NCI-H2107 treated with DMSO at 0.1 percent for 48 hours (cell line): ENCODE data around the gene HES1.

Experiments used
- DNase-seq: peaks from one replicate; lab custom pipeline; 2025; ENCODE audit not compliant: unreplicated experiment; lab: John Stamatoyannopoulos, UW

The HES1 gene

GRCh38 chr3:194166682-194167479, 30.9 kb downstream of the HES1 start:
- no peak for DNase-seq

GRCh38 chr3:194167480-194168282, 31.7 kb downstream of the HES1 start:
- DNase-seq: no peak

GRCh38 chr3:194168994-194169393, 33.0 kb downstream of the HES1 start:
- DNase-seq: no peak

- DNase-seq: no peak
Measured at GRCh38 chr3:194169595-194169994, 33.6 kb downstream of the HES1 start.

GRCh38 chr3:194170793-194171192, 34.8 kb downstream of the HES1 start:
- no peak for DNase-seq

- no peak for DNase-seq
Measured at GRCh38 chr3:194174406-194174805, 38.5 kb downstream of the HES1 start.

GRCh38 chr3:194174980-194175379, 39.0 kb downstream of the HES1 start:
- no peak for DNase-seq

- DNase-seq: no peak
Measured at GRCh38 chr3:194176274-194176991, 40.5 kb downstream of the HES1 start.

- DNase-seq: no peak
Measured at GRCh38 chr3:194177141-194177540, 41.2 kb downstream of the HES1 start.

- DNase-seq: no peak
Measured at GRCh38 chr3:194178128-194178527, 42.2 kb downstream of the HES1 start.

- DNase-seq: no peak
Measured at GRCh38 chr3:194178669-194179068, 42.7 kb downstream of the HES1 start.

GRCh38 chr3:194180570-194180969, 44.6 kb downstream of the HES1 start:
- no peak for DNase-seq

GRCh38 chr3:194181612-194182529, 45.9 kb downstream of the HES1 start:
- DNase-seq: no peak

GRCh38 chr3:194183271-194183670, 47.3 kb downstream of the HES1 start:
- DNase-seq: no peak

GRCh38 chr3:194184265-194184751, 48.4 kb downstream of the HES1 start:
- DNase-seq: peak; percentile 72

- DNase-seq: no peak
Measured at GRCh38 chr3:194184801-194185200, 48.9 kb downstream of the HES1 start.

- DNase-seq: no peak
Measured at GRCh38 chr3:194185221-194185620, 49.3 kb downstream of the HES1 start.

- no peak for DNase-seq
Measured at GRCh38 chr3:194187233-194187944, 51.4 kb downstream of the HES1 start.
